Measurements from ENCODE around the gene TUBGCP3. TPM values are rescaled to one million over a fixed set of nuclear protein-coding genes. Genes with fewer than 3 reads are reported as not detected.
A peak's percentile ranks its signal among the peaks of the same experiment; 100 is the strongest.

The TUBGCP3 gene
- total and polyA plus RNA-seq, 9 of the 15 experiments (the other 6 are each of a cell fraction or from before 2014, with no cell fraction given): 3.0 to 24.8 (median 15.2) TPM

- no peak for TF ChIP-seq KAT2B (IDR thresholded peaks at IDR 0.05; ENCODE audit: low read depth, low read length)
- no peak for TF ChIP-seq AFF4 (CRISPR knock-in tag; IDR thresholded peaks at IDR 0.05)
- TF ChIP-seq RAD51 (IDR thresholded peaks at IDR 0.05; ENCODE audit: borderline replicate concordance, low read depth): no peak
- no peak for TF ChIP-seq HNRNPK (IDR thresholded peaks at IDR 0.05; ENCODE audit: low read depth, low read length, poor library complexity, severe bottlenecking)
- TF ChIP-seq ZNF785 (CRISPR knock-in tag; IDR thresholded peaks at IDR 0.05): no peak
- TF ChIP-seq ZBTB40 (IDR thresholded peaks at IDR 0.05): no peak; the same call in 1 of the 2 replicates
- TF ChIP-seq ZBTB40 (CRISPR knock-in tag; IDR thresholded peaks at IDR 0.05): no peak
- no peak for TF ChIP-seq NR3C1 (CRISPR knock-in tag; IDR thresholded peaks at IDR 0.05)
- TF ChIP-seq ZNF436 (CRISPR knock-in tag; IDR thresholded peaks at IDR 0.05): no peak
- TF ChIP-seq MAFK (IDR thresholded peaks at IDR 0.05; ENCODE audit: low read length): no peak
- TF ChIP-seq HNRNPL (IDR thresholded peaks at IDR 0.05; ENCODE audit: low read depth, low read length): no peak
- TF ChIP-seq ZNF644 (tag; IDR thresholded peaks at IDR 0.05; ENCODE audit: low read depth): no peak
- peak; percentile 51 for TF ChIP-seq POLR2G (IDR thresholded peaks at IDR 0.05; ENCODE audit: low read depth, low read length)
These were observed 18.4 kb upstream of the TUBGCP3 start (continued) for GRCh38 chr13:112606109-112607001.
